Measurements from ENCODE around the gene IL20.
A peak's percentile ranks its signal among the peaks of the same experiment; 100 is the strongest.

The IL20 gene

DNA sequence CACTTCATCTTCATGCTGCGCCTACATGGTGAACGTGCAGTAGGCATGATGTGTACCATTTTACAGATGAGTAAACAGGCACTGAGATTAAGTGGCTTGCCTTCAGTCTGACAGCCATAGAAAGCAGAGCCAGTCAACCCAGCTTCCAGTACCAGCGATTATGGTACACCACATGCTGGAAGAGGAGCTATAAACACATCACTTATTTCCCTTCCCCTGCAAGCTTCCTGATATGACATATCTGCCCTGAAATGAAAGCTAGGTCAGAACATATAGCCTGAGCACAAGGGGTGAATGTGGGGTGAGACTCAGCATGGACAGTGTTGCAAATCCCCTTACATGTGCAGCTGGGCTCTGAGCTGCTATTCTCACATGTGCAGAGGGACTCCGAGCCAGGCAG lies 33.8 kb upstream of the IL20 start:
- 88 to 98% methylated on average over 1 to 3 of the region's 4 CpGs for WGBS, 2 experiments (ENCODE audit: insufficient coverage in 2 of 2)
- Histone ChIP-seq H3K27ac (ENCODE audit: low read depth, low read length, severe bottlenecking) (no peak overlapping the region), H3K4me3 (ENCODE audit: extremely low read depth, insufficient read depth, low read length, poor library complexity, severe bottlenecking) (no peak overlapping the region), H3K9me3 (ENCODE audit: control insufficient read depth, low read length) (no peaks in the 10 kb centered on the region), H3K36me3 (ENCODE audit: control insufficient read depth, insufficient read depth, low read length) (no peaks in the 10 kb centered on the region), H3K4me1 (ENCODE audit: control insufficient read depth, insufficient read depth, low read length, poor library complexity, severe bottlenecking) (peaks cover 10% of the 10 kb centered on the region)

DNA sequence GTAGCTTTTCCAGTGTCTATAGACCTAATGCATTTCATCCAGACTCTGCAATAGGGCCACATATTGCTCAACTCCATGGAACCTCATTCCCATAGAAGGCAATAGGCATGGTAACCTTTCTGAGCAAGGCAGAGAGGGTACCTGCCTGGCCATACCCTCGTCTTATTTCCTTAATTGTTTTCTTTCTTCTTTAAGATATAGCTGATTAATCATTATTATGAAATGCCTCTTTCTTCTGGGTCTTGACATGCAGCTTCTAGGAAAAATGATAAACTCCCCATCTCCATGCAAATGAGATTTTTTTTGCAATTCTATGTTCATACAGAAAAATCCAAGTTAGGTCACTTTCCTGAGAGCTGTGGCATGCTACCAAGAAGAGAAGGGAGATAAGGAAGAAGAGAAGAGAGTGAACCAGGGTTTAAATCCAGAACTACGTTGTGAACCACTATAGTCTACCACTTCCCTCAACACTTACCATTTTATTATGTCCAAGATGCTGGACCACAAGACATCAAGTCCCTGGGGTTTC lies 33.0 kb upstream of the IL20 start:
- H3K9me3 ChIP-seq (ENCODE audit: control insufficient read depth, low read length) = no peaks in the 10 kb centered on the region
- no peaks in the 10 kb centered on the region for H3K36me3 ChIP-seq (ENCODE audit: control insufficient read depth, insufficient read depth, low read length)
- H3K4me1 ChIP-seq (ENCODE audit: control insufficient read depth, insufficient read depth, low read length, poor library complexity, severe bottlenecking) = peaks cover 15% of the 10 kb centered on the region
- H3K27ac ChIP-seq (ENCODE audit: low read depth, low read length, severe bottlenecking) = no peak overlapping the region
- 100% methylated on average over 1 of the region's 2 CpGs; no CpG with 5 or more reads in 1 of the 2 experiments for WGBS, 2 experiments (ENCODE audit: insufficient coverage in 2 of 2)
- no peak overlapping the region for H3K4me3 ChIP-seq (ENCODE audit: extremely low read depth, insufficient read depth, low read length, poor library complexity, severe bottlenecking)

DNA sequence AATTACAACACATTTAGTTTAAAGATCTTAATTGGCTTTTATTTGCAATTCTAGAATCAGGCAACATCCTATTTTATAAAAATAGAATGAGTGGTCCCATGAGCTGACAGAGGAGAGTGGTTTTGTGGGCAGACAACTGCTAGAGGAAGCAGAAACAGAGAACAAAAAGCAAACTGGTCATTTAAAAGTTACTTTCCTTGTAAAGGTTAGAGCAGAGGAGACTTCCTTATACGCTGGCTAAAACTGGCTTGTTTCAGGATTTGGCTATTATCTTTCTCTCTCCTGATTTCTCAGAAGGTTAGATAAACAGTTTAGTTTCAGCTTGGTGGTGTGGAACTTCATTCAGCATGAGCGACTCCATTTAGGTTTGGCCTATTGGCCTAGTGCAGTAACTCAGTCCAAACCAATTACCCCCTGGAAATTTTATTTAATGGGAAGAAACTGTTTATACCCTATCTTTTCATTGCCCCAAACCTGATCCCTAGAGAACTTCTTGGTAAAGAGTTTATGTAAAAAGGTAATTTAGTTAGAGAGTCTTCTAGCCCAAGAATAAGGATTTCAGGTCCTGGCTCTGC lies 32.2 kb upstream of the IL20 start:
- Histone ChIP-seq H3K4me3 (ENCODE audit: extremely low read depth, insufficient read depth, low read length, poor library complexity, severe bottlenecking) (no peak overlapping the region), H3K36me3 (ENCODE audit: control insufficient read depth, insufficient read depth, low read length) (no peaks in the 10 kb centered on the region), H3K27ac (ENCODE audit: low read depth, low read length, severe bottlenecking) (no peak overlapping the region), H3K9me3 (ENCODE audit: control insufficient read depth, low read length) (no peaks in the 10 kb centered on the region), H3K4me1 (ENCODE audit: control insufficient read depth, insufficient read depth, low read length, poor library complexity, severe bottlenecking) (peaks cover 21% of the 10 kb centered on the region)
- WGBS, 2 experiments (ENCODE audit: insufficient coverage in 2 of 2) = 90 to 100% methylated on average over 1 to 2 of the region's 2 CpGs

DNA sequence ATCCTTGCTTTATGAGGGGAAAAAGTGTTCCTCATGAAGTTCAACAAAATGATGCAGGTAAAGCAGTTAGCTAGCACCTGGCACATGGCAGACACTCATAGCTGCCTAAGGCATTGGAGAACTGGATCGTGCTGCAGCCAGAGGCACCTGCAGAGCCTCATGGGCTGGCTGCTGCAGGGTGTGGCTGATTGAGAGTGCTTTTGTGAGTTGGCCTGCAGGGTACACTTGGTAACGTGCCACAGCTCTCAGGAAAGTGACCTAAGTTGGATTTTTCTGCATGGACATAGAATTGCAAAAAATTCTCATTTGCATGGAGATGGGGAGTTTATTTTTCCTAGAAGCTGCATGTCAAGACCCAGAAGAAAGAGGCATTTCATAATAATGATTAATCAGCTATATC lies 31.6 kb upstream of the IL20 start:
- H3K9me3 ChIP-seq (ENCODE audit: control insufficient read depth, low read length) = no peaks in the 10 kb centered on the region
- WGBS, 2 experiments (ENCODE audit: insufficient coverage in 2 of 2) = 60% methylated on average over 1 to 2 of the region's 2 CpGs

DNA sequence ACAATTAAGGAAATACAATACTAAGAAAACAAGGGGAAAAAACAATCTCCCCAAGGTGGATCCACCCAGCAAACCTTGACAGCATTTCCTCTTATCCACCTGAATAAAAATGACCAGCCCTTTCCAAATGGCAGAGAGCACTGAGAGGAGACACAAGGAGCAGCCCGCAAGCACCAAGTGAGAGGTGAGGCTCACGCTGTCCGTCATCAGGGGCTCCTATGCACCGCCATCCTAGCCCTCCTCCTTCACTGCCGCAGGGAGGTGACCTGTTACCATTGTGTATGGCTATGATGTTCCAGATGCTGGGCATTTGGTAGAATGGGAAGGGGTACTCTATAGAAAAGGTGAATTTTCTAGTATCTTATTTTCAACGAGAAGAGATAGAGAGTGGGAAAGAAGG lies 31.2 kb upstream of the IL20 start:
- H3K9me3 ChIP-seq (ENCODE audit: control insufficient read depth, low read length) = no peaks in the 10 kb centered on the region

More for the DNA sequence above, 31.6 kb upstream of the IL20 start:
- Histone ChIP-seq H3K27ac (ENCODE audit: low read depth, low read length, severe bottlenecking) (no peak overlapping the region), H3K36me3 (ENCODE audit: control insufficient read depth, insufficient read depth, low read length) (no peaks in the 10 kb centered on the region), H3K4me3 (ENCODE audit: extremely low read depth, insufficient read depth, low read length, poor library complexity, severe bottlenecking) (no peak overlapping the region), H3K4me1 (ENCODE audit: control insufficient read depth, insufficient read depth, low read length, poor library complexity, severe bottlenecking) (peaks cover 23% of the 10 kb centered on the region)

DNA sequence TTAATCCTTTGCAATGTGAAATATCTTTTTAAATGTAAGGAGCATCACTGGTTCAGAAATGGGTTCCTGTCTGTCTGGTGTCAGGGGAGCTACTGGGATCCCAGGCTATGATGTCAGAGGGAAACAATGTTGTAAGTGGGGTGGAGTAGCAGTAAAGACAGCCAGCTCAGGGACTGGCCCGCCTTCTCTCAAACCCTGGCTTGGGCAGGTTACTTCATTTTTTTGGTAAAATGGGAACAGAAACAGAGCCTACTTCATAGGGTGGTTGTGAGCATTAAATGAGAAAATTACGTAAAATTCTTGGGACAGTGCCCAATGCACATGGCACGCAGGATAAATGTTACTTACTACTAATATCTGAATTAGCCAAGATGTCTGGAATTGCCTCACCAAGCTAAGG lies 30.7 kb upstream of the IL20 start:
- 86 to 100% methylated on average over 1 to 2 of the region's 3 CpGs for WGBS, 2 experiments (ENCODE audit: insufficient coverage in 2 of 2)

More for the DNA sequence above, 31.2 kb upstream of the IL20 start:
- 100% methylated on average over 1 to 2 of the region's 6 CpGs for WGBS, 2 experiments (ENCODE audit: insufficient coverage in 2 of 2)
- H3K27ac ChIP-seq (ENCODE audit: low read depth, low read length, severe bottlenecking) = no peak overlapping the region
- H3K36me3 ChIP-seq (ENCODE audit: control insufficient read depth, insufficient read depth, low read length) = no peaks in the 10 kb centered on the region
- H3K4me1 ChIP-seq (ENCODE audit: control insufficient read depth, insufficient read depth, low read length, poor library complexity, severe bottlenecking) = peaks cover 27% of the 10 kb centered on the region
- H3K4me3 ChIP-seq (ENCODE audit: extremely low read depth, insufficient read depth, low read length, poor library complexity, severe bottlenecking) = no peak overlapping the region

DNA sequence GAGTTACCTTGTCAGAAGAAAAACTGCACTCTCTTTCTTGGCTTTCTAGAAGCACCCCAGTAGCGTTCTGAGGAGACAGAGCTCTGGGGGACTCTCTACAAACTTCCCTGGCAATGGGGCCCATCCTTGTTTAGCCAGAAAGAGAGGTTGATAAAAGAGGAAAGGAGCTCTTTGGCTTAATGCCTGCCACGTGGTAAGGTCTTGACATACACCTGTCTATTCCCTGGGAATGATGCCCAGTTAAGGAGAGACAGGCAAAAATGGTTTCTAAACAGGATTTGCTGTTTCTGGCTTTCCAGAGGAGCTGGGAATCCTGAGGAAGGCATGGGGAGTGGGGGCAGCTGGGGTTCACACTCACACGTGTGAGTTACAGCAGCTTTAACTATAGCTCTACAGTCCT lies 30.2 kb upstream of the IL20 start:
- Histone ChIP-seq H3K27ac (ENCODE audit: low read depth, low read length, severe bottlenecking) (no peak overlapping the region), H3K36me3 (ENCODE audit: control insufficient read depth, insufficient read depth, low read length) (no peaks in the 10 kb centered on the region), H3K9me3 (ENCODE audit: control insufficient read depth, low read length) (no peaks in the 10 kb centered on the region), H3K4me1 (ENCODE audit: control insufficient read depth, insufficient read depth, low read length, poor library complexity, severe bottlenecking) (peaks cover 35% of the 10 kb centered on the region), H3K4me3 (ENCODE audit: extremely low read depth, insufficient read depth, low read length, poor library complexity, severe bottlenecking) (no peak overlapping the region)
- WGBS, 2 experiments (ENCODE audit: insufficient coverage in 2 of 2) = 63 to 100% methylated on average over 1 to 2 of the region's 3 CpGs

More for the DNA sequence above, 30.7 kb upstream of the IL20 start:
- Histone ChIP-seq H3K4me1 (ENCODE audit: control insufficient read depth, insufficient read depth, low read length, poor library complexity, severe bottlenecking) (peaks cover 32% of the 10 kb centered on the region), H3K4me3 (ENCODE audit: extremely low read depth, insufficient read depth, low read length, poor library complexity, severe bottlenecking) (no peak overlapping the region), H3K9me3 (ENCODE audit: control insufficient read depth, low read length) (no peaks in the 10 kb centered on the region), H3K36me3 (ENCODE audit: control insufficient read depth, insufficient read depth, low read length) (no peaks in the 10 kb centered on the region), H3K27ac (ENCODE audit: low read depth, low read length, severe bottlenecking) (no peak overlapping the region)

DNA sequence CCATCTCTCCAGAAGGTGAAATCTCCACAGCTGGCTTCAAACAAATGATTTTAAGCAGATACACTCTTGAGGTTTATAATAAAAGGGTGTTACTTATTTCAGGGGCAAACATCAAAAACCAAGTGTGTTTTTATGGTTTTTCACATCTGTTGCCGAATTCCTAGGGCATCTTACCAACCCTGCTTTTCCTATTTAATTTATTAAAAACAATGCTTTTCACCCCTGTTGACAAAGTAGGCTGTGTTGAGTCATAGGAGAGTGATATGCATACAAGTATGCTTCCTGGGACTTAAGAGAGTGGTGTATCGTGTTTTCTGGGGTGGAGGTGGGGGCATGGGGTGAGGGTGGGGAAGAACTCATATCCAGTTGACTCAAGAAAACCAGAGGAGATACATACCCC lies 29.3 kb upstream of the IL20 start:
- H3K27ac ChIP-seq (ENCODE audit: low read depth, low read length, severe bottlenecking) = no peak overlapping the region
- 100% methylated on average over 1 of the region's 2 CpGs; no CpG with 5 or more reads in 1 of the 2 experiments for WGBS, 2 experiments (ENCODE audit: insufficient coverage in 2 of 2)
- H3K36me3 ChIP-seq (ENCODE audit: control insufficient read depth, insufficient read depth, low read length) = no peaks in the 10 kb centered on the region
- peaks cover 39% of the 10 kb centered on the region for H3K4me1 ChIP-seq (ENCODE audit: control insufficient read depth, insufficient read depth, low read length, poor library complexity, severe bottlenecking)
- no peaks in the 10 kb centered on the region for H3K9me3 ChIP-seq (ENCODE audit: control insufficient read depth, low read length)
- no peak overlapping the region for H3K4me3 ChIP-seq (ENCODE audit: extremely low read depth, insufficient read depth, low read length, poor library complexity, severe bottlenecking)

DNA sequence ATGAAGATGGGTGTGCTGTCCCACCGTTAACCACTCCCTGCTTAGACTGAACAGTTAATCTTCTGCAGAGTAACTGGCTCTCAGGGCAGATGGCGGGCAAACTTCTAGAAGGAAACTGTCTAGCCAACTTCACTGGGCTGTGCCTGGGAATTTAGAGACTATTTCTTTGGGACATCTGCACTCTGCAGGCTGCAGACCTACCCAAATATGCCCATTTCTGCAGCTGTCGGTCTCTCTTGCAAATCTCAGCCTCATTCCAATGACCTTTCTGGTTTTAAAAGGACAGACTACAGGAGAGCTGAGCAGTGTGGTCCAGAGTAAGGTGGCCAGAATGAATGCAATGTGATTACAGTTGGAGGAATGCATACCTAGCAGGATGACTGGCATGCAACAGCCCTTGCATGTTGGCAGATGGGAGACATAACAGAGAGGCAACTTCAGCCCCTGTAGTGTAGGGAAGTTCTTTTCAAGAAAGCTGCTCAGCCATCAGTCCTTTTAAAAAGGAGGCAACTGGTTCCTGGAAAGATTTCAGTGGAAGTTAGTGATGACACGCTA lies 26.3 kb upstream of the IL20 start:
- Histone ChIP-seq H3K4me3 (ENCODE audit: extremely low read depth, insufficient read depth, low read length, poor library complexity, severe bottlenecking) (no peak overlapping the region), H3K27ac (ENCODE audit: low read depth, low read length, severe bottlenecking) (peak overlapping the region; percentile 23)

DNA sequence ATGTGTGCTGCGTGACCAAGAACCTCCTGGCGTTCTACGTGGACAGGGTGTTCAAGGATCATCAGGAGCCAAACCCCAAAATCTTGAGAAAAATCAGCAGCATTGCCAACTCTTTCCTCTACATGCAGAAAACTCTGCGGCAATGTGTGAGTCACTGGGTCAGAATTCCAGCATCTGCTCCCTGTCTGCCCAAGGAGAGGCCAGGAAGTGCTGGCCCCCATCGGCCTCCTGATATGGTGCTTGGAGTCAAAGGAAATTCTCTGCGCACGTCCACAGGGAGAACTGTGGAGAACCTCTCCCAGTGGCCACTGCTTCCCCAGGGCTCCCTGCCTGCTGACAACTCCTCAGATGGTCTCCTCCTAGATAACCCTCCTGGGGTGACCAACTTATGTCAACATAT lies 25.6 kb upstream of the IL20 start:
- H3K9me3 ChIP-seq (ENCODE audit: control insufficient read depth, low read length) = no peaks in the 10 kb centered on the region
- no peaks in the 10 kb centered on the region for H3K36me3 ChIP-seq (ENCODE audit: control insufficient read depth, insufficient read depth, low read length)
- H3K27ac ChIP-seq (ENCODE audit: low read depth, low read length, severe bottlenecking) = peak overlapping the region; percentile 43
- 77 to 88% methylated on average over 7 of the region's 7 CpGs for WGBS, 2 experiments (ENCODE audit: insufficient coverage in 2 of 2)
- H3K4me1 ChIP-seq (ENCODE audit: control insufficient read depth, insufficient read depth, low read length, poor library complexity, severe bottlenecking) = peaks cover 30% of the 10 kb centered on the region
- H3K4me3 ChIP-seq (ENCODE audit: extremely low read depth, insufficient read depth, low read length, poor library complexity, severe bottlenecking) = no peak overlapping the region

More for the DNA sequence above, 26.3 kb upstream of the IL20 start:
- peaks cover 38% of the 10 kb centered on the region for H3K4me1 ChIP-seq (ENCODE audit: control insufficient read depth, insufficient read depth, low read length, poor library complexity, severe bottlenecking)
- WGBS, 2 experiments (ENCODE audit: insufficient coverage in 2 of 2) = 94 to 96% methylated on average over 2 to 4 of the region's 4 CpGs
- H3K36me3 ChIP-seq (ENCODE audit: control insufficient read depth, insufficient read depth, low read length) = no peaks in the 10 kb centered on the region
- H3K9me3 ChIP-seq (ENCODE audit: control insufficient read depth, low read length) = no peaks in the 10 kb centered on the region
